K562 (cell line): ENCODE measurements around the gene CACNG8.

Experiments
- BRCA1 ChIP-seq, 2 experiments: fragments of 450-650 bp in 1 of 2; sonication (generic) in 1 of 2; formaldehyde crosslinking in 1 of 2; IDR thresholded peaks; 2 replicates each; pipeline versions ENCODE4 v1.5.0 to v1.6.1; 2017 to 2020; ENCODE audit warnings: mild to moderate bottlenecking in 1 of 2, missing genetic modification reagents in 1 of 2
- EGR1 ChIP-seq: fragments of 450-650 bp; conservative IDR thresholded peaks from 2 replicates; pipeline ENCODE4 v1.6.1; 2017; ENCODE audit warnings: mild to moderate bottlenecking
- ESRRA ChIP-seq: fragments of 450-650 bp; IDR thresholded peaks from 2 replicates; pipeline ENCODE4 v1.6.1; 2014; ENCODE audit warnings: low read depth, mild to moderate bottlenecking, moderate library complexity, borderline replicate concordance
- MCM7 ChIP-seq, 2 experiments: fragments of 450-650 bp; IDR thresholded peaks; 2 replicates each; pipeline ENCODE4 v1.6.1; 2016 to 2018
- MTA3 ChIP-seq: fragments of 450-650 bp; formaldehyde crosslinking; IDR thresholded peaks from 2 replicates; pipeline ENCODE4 v1.6.1; 2017; ENCODE audit warnings: mild to moderate bottlenecking, borderline replicate concordance
- ZNF133 ChIP-seq: fragments of 250-450 bp; sonication (Bioruptor Pico); IDR thresholded peaks from 2 replicates; pipeline ENCODE4 v1.4.0; 2020; ENCODE audit warnings: mild to moderate bottlenecking
- TF ChIP-seq, protein P1 (sequence below): fragments of 250-450 bp; sonication (Bioruptor Pico); IDR thresholded peaks from 2 replicates; pipeline ENCODE4 v1.5.0; 2022; ENCODE audit warnings: mild to moderate bottlenecking
- TF ChIP-seq, protein P2 (sequence below): fragments of 200-800 bp; sonication (Bioruptor generic); IDR thresholded peaks from 2 replicates; pipeline ENCODE4 v1.6.1; 2017; ENCODE audit warnings: missing genetic modification characterization, missing compliant biosample characterization
- TF ChIP-seq, protein P3 (sequence below), 3 experiments: IDR thresholded peaks in 2 of 3; conservative IDR thresholded peaks in 1 of 3; 2 replicates each; pipeline ENCODE4 v1.5.1; 2011 to 2012; ENCODE audit warnings: low read length in 3 of 3, mild to moderate bottlenecking in 3 of 3, control low read depth in 2 of 3, improper control_type of control experiment in 1 of 3, inconsistent platforms in 1 of 3, low read depth in 1 of 3, mixed read lengths in 1 of 3, moderate library complexity in 1 of 3; ENCODE audit not compliant: insufficient read depth in 2 of 3

DNA sequence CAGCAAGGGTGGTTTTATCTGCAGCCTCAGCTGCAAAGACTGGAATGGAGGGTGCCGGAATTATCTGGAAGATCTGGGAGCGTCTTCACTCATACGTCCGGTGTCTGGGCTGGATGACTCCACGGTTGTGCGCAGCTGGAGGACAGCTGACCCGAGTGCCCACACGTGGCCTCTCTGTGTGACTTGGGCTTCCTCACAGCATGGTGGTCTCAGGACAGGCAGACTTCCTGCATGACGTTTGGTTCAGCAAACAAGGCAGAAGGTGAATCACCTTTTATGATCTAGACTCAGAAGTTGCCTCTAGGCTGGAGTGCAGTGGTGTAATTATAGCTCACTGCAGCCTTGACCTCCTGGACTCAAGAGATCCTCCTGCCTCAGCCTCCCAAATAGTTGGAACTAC, 61.9 kb downstream of the CACNG8 start:
- TF ChIP-seq MCM7 (IDR thresholded peaks at IDR 0.05) (no peak), ZNF133 (CRISPR knock-in tag) (no peak), MTA3 (no peak), ESRRA (no peak), BRCA1 (IDR thresholded peaks at IDR 0.05) (no peak), BRCA1 (CRISPR knock-in tag; IDR thresholded peaks at IDR 0.05) (no peak), EGR1 (no peak)
- TF ChIP-seq, protein P1, sequence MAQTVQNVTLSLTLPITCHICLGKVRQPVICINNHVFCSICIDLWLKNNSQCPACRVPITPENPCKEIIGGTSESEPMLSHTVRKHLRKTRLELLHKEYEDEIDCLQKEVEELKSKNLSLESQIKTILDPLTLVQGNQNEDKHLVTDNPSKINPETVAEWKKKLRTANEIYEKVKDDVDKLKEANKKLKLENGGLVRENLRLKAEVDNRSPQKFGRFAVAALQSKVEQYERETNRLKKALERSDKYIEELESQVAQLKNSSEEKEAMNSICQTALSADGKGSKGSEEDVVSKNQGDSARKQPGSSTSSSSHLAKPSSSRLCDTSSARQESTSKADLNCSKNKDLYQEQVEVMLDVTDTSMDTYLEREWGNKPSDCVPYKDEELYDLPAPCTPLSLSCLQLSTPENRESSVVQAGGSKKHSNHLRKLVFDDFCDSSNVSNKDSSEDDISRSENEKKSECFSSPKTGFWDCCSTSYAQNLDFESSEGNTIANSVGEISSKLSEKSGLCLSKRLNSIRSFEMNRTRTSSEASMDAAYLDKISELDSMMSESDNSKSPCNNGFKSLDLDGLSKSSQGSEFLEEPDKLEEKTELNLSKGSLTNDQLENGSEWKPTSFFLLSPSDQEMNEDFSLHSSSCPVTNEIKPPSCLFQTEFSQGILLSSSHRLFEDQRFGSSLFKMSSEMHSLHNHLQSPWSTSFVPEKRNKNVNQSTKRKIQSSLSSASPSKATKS, result no peak
- TF ChIP-seq, protein P2, sequence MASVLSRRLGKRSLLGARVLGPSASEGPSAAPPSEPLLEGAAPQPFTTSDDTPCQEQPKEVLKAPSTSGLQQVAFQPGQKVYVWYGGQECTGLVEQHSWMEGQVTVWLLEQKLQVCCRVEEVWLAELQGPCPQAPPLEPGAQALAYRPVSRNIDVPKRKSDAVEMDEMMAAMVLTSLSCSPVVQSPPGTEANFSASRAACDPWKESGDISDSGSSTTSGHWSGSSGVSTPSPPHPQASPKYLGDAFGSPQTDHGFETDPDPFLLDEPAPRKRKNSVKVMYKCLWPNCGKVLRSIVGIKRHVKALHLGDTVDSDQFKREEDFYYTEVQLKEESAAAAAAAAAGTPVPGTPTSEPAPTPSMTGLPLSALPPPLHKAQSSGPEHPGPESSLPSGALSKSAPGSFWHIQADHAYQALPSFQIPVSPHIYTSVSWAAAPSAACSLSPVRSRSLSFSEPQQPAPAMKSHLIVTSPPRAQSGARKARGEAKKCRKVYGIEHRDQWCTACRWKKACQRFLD (CRISPR knock-in tag), result no peak
- TF ChIP-seq, protein P3, sequence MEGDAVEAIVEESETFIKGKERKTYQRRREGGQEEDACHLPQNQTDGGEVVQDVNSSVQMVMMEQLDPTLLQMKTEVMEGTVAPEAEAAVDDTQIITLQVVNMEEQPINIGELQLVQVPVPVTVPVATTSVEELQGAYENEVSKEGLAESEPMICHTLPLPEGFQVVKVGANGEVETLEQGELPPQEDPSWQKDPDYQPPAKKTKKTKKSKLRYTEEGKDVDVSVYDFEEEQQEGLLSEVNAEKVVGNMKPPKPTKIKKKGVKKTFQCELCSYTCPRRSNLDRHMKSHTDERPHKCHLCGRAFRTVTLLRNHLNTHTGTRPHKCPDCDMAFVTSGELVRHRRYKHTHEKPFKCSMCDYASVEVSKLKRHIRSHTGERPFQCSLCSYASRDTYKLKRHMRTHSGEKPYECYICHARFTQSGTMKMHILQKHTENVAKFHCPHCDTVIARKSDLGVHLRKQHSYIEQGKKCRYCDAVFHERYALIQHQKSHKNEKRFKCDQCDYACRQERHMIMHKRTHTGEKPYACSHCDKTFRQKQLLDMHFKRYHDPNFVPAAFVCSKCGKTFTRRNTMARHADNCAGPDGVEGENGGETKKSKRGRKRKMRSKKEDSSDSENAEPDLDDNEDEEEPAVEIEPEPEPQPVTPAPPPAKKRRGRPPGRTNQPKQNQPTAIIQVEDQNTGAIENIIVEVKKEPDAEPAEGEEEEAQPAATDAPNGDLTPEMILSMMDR (IDR thresholded peaks at IDR 0.05 in 2 of 3, conservative IDR thresholded peaks at IDR 0.05 in 1 of 3; ENCODE audit: insufficient read depth in 2 of 3, low read depth in 1 of 3, low read length in 3 of 3), result no peak
